GM23338 (cell line): ENCODE data around the gene ITCH. TPM values are rescaled to one million over a fixed set of nuclear protein-coding genes. Genes with fewer than 3 reads are reported as not detected.

Source experiments
- ATAC-seq: fragments of 200-7000 bp; cut with Tn5 transposase; 3 replicates; pipeline ENCODE4 v1.9.1; 2020
- DNase-seq: peaks from one replicate; pipeline ENCODE4 v3.0.0-alpha.2; 2015; ENCODE audit warnings: low spot score
- H2AFZ ChIP-seq: fragments of 200-600 bp; sonication (generic); 2 replicates; pipeline ENCODE4 v1.8.0; 2016; ENCODE audit warnings: antibody characterized with exemption, mild to moderate bottlenecking, moderate library complexity
- H3F3A ChIP-seq: fragments of 200-600 bp; sonication (generic); replicated peaks from 2 replicates; pipeline ENCODE4 v1.8.0; 2017; ENCODE audit warnings: antibody characterized with exemption, mixed run types, low read depth
- H3K27ac ChIP-seq: fragments of 200-600 bp; sonication (generic); 2 replicates; pipeline ENCODE4 v1.6.1; 2016; ENCODE audit warnings: low read depth
- H3K27me3 ChIP-seq: fragments of 200-600 bp; sonication (generic); 2 replicates; pipeline ENCODE4 v1.8.0; 2016; ENCODE audit warnings: mild to moderate bottlenecking, mixed run types, moderate library complexity; ENCODE audit not compliant: insufficient read depth
- H3K36me3 ChIP-seq: fragments of 200-600 bp; sonication (generic); 2 replicates; pipeline ENCODE4 v1.8.0; 2016; ENCODE audit warnings: mild to moderate bottlenecking; ENCODE audit not compliant: insufficient read depth
- H3K4me1 ChIP-seq: fragments of 200-600 bp; sonication (generic); 2 replicates; pipeline ENCODE4 v1.8.0; 2016; ENCODE audit warnings: mild to moderate bottlenecking, moderate library complexity; ENCODE audit not compliant: insufficient read depth
- H3K4me2 ChIP-seq: fragments of 200-600 bp; sonication (generic); 2 replicates; pipeline ENCODE4 v1.7.1; 2017; ENCODE audit warnings: mixed run types
- H3K4me3 ChIP-seq: fragments of 200-600 bp; sonication (generic); 2 replicates; pipeline ENCODE4 v1.6.1; 2016; ENCODE audit warnings: mixed run types
- H3K79me2 ChIP-seq: fragments of 200-600 bp; sonication (generic); replicated peaks from 2 replicates; pipeline ENCODE4 v1.8.0; 2017; ENCODE audit warnings: mild to moderate bottlenecking; ENCODE audit not compliant: insufficient read depth
- H3K9me2 ChIP-seq: fragments of 200-600 bp; sonication (generic); 2 replicates; pipeline ENCODE4 v1.8.0; 2017; ENCODE audit not compliant: insufficient read depth
- H4K20me1 ChIP-seq: fragments of 200-600 bp; sonication (generic); replicated peaks from 2 replicates; pipeline ENCODE4 v1.8.0; 2017; ENCODE audit warnings: mild to moderate bottlenecking; ENCODE audit not compliant: insufficient read depth
- H3K27ac Mint-ChIP-seq: 2 replicates; pipeline ENCODE4 v1.8.0; 2020; ENCODE audit warnings: inconsistent platforms, mild to moderate bottlenecking, moderate library complexity, mixed read lengths
- H3K27me3 Mint-ChIP-seq: 3 replicates; pipeline ENCODE4 v1.8.0; 2022; ENCODE audit warnings: low read depth, mild to moderate bottlenecking, moderate library complexity, mixed read lengths, inconsistent platforms; ENCODE audit not compliant: insufficient read depth, poor library complexity
- H3K36me3 Mint-ChIP-seq: 3 replicates; pipeline ENCODE4 v1.8.0; 2021; ENCODE audit warnings: low read depth, mild to moderate bottlenecking, inconsistent platforms, moderate library complexity, mixed read lengths
- H3K4me1 Mint-ChIP-seq: 3 replicates; pipeline ENCODE4 v1.8.0; 2020; ENCODE audit warnings: mild to moderate bottlenecking, inconsistent platforms, mixed read lengths
- H3K4me3 Mint-ChIP-seq: 3 replicates; pipeline ENCODE4 v1.8.0; 2021; ENCODE audit warnings: moderate library complexity, mild to moderate bottlenecking, inconsistent platforms, mixed read lengths
- H3K9me3 Mint-ChIP-seq: 3 replicates; pipeline ENCODE4 v1.8.0; 2020; ENCODE audit warnings: moderate library complexity, mild to moderate bottlenecking, inconsistent platforms, mixed read lengths
- CREB1 ChIP-seq: fragments of 250-450 bp; sonication (Bioruptor Pico); IDR thresholded peaks from 2 replicates; pipeline ENCODE4 v1.5.0; 2020; ENCODE audit warnings: low read depth, mild to moderate bottlenecking, moderate library complexity
- CTCF ChIP-seq, 2 experiments: fragments of 200-600 bp in 1 of 2; sonication (generic) in 1 of 2; conservative IDR thresholded peaks; 2 replicates each; pipeline versions ENCODE4 v1.5.1 to v1.6.1; 2016 to 2017; ENCODE audit warnings: antibody characterized with exemption in 2 of 2, low read depth in 2 of 2, mild to moderate bottlenecking in 2 of 2, moderate library complexity in 1 of 2
- ETS1 ChIP-seq: IDR thresholded peaks from 2 replicates; pipeline ENCODE4 v1.6.1; 2016; ENCODE audit warnings: antibody characterized with exemption
- EZH2 ChIP-seq: fragments of 200-600 bp; sonication (generic); IDR thresholded peaks from one replicate; pipeline ENCODE4 v1.8.0; 2017; ENCODE audit warnings: antibody characterized with exemption, mild to moderate bottlenecking, low read depth; ENCODE audit not compliant: unreplicated experiment
- EZH2phosphoT487 ChIP-seq: fragments of 200-600 bp; sonication (generic); IDR thresholded peaks from one replicate; pipeline ENCODE4 v1.8.1; 2018; ENCODE audit warnings: antibody characterized with exemption; ENCODE audit not compliant: unreplicated experiment
- JUNB ChIP-seq: IDR thresholded peaks from one replicate; pipeline ENCODE4 v1.6.1; 2016; ENCODE audit warnings: antibody characterized with exemption; ENCODE audit not compliant: unreplicated experiment
- NANOG ChIP-seq: IDR thresholded peaks from 2 replicates; pipeline ENCODE4 v1.6.1; 2016; ENCODE audit warnings: antibody characterized with exemption, borderline replicate concordance
- POLR2AphosphoS5 ChIP-seq: IDR thresholded peaks from 2 replicates; pipeline ENCODE4 v1.6.1; 2016; ENCODE audit warnings: antibody characterized with exemption, low read depth
- REST ChIP-seq: IDR thresholded peaks from one replicate; pipeline ENCODE4 v1.6.1; 2018; ENCODE audit warnings: antibody characterized with exemption; ENCODE audit not compliant: unreplicated experiment
- STAT1 ChIP-seq: IDR thresholded peaks from one replicate; pipeline ENCODE4 v1.6.1; 2016; ENCODE audit warnings: antibody characterized with exemption; ENCODE audit not compliant: unreplicated experiment
- ZNF114 ChIP-seq: fragments of 250-450 bp; sonication (Bioruptor Pico); IDR thresholded peaks from 2 replicates; pipeline ENCODE4 v1.5.0; 2020; ENCODE audit warnings: mild to moderate bottlenecking, moderate library complexity
- ZNF331 ChIP-seq: fragments of 250-450 bp; sonication (Bioruptor Pico); IDR thresholded peaks from 2 replicates; pipeline ENCODE4 v1.5.0; 2020; ENCODE audit warnings: low read depth, mild to moderate bottlenecking, moderate library complexity
- ZNF462 ChIP-seq: fragments of 250-450 bp; sonication (Bioruptor Pico); IDR thresholded peaks from 2 replicates; pipeline ENCODE4 v1.5.0; 2020; ENCODE audit warnings: mild to moderate bottlenecking, moderate library complexity
- polyA plus RNA-seq: library from polyadenylated mRNA; unstranded; fragments of >200 nt; fragmentation: Nextera tagmentation; extraction: Ambion mirVana; gene quantifications from 2 replicates; pipeline ENCODE4 v1.2.1, GENCODE V29; 2016
- total RNA-seq: library from RNA; depleted of rRNA; stranded (reverse); fragments of >200 nt; shearing (Covaris generic); gene quantifications from 2 replicates; pipeline ENCODE4 v1.2.3, GENCODE V29; 2014

Gene ITCH
- total and polyA plus RNA-seq, 2 experiments from 2014 or later = 16.4 to 31.6 TPM

- H2AFZ ChIP-seq = no peak overlapping the region
- no peak overlapping the region for H3K4me3 Mint-ChIP-seq
- ATAC-seq = no peak
- peaks cover 5% of the 10 kb centered on the region; the same call in 1 of the 2 replicates for H3K36me3 ChIP-seq
- H3K27ac ChIP-seq = no peak overlapping the region
- H3K27me3 ChIP-seq = no peaks in the 10 kb centered on the region
- H3K4me1 ChIP-seq = peaks cover 9% of the 10 kb centered on the region; the same call in 1 of the 2 replicates
- no peak overlapping the region for H3K4me3 ChIP-seq
- H3K36me3 Mint-ChIP-seq = peaks cover 28% of the 10 kb centered on the region
- no peak overlapping the region for H3K4me2 ChIP-seq
- H4K20me1 ChIP-seq = peaks cover 8% of the 10 kb centered on the region; the same call in 1 of the 2 replicates
- H3F3A ChIP-seq = no peaks in the 10 kb centered on the region
- H3K4me1 Mint-ChIP-seq = peaks cover 14% of the 10 kb centered on the region
- H3K9me2 ChIP-seq = no peaks in the 10 kb centered on the region
- H3K27me3 Mint-ChIP-seq = peaks cover 3% of the 10 kb centered on the region
- DNase-seq = no peak
- H3K9me3 Mint-ChIP-seq = no peaks in the 10 kb centered on the region; the same call in 2 of the 3 replicates
- H3K79me2 ChIP-seq = peaks cover 74% of the 10 kb centered on the region
- no peak for TF ChIP-seq STAT1
- TF ChIP-seq ETS1 = no peak
- TF ChIP-seq POLR2AphosphoS5 = no peak
- TF ChIP-seq EZH2 = no peak
- no peak for TF ChIP-seq CREB1 (CRISPR knock-in tag)
- no peak for TF ChIP-seq EZH2phosphoT487
- no peak for TF ChIP-seq CTCF (conservative IDR thresholded peaks at IDR 0.05; ENCODE audit: low read depth in 2 of 2)
- TF ChIP-seq ZNF462 (CRISPR knock-in tag) = no peak
- no peak for TF ChIP-seq REST
- TF ChIP-seq NANOG = no peak
- no peak for TF ChIP-seq JUNB
- TF ChIP-seq ZNF114 (CRISPR knock-in tag) = no peak
- TF ChIP-seq ZNF331 (CRISPR knock-in tag) = no peak
- no peak overlapping the region for H3K27ac Mint-ChIP-seq
Observed at GRCh38 chr20:34396408-34396807, 33.3 kb downstream of the ITCH start.
